GF-D8 (cell line): ENCODE results near the gene SCAND1.
"Not testable (repeated sequence)": the region's sequence is repeated elsewhere in the genome, so short reads cannot be mapped to it uniquely, and the experiment has no call there.

Experiments used
- DNase-seq: peaks from one replicate; lab custom pipeline; 2025; lab: John Stamatoyannopoulos, UW

The SCAND1 gene

DNA sequence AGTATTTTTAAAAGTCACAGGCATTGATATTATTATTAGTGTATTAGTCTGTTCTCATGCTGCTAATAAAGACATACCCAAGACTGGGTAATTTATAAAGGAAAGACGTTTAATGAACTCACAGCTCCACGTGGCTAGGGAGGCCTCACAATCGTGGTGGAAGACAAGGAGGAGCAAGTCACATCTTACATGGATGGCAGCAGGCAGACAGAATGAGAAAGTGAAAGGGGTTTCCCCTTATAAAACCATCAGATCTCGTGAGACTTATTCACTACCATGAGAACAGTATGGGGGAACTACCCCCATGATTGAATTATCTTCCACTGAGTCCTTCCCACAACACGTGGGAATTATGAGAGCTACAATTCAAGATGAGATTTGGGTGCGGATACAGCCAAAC is 5.0 kb upstream of the SCAND1 start:
- not testable (repeated sequence) for DNase-seq

DNA sequence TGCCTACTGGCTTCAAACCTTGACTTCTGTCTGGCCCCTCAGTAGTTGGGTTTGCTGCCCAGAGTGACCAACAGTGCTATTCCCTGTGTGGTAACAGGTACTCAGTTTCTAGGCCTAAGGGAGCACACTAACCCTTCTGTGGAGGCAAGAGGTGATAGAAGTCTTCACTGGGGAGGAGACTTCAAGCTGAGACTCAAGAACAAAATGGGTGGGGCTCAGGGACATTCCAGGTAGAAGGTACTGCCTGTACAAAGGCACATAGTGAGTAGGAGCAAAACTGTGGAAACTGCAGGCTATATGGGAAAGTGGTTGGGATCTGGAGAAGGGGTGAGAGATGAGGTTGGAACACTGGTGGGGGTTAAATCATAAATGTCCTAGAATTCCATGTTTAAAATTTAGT is 2.3 kb upstream of the SCAND1 start:
- no peak for DNase-seq

DNA sequence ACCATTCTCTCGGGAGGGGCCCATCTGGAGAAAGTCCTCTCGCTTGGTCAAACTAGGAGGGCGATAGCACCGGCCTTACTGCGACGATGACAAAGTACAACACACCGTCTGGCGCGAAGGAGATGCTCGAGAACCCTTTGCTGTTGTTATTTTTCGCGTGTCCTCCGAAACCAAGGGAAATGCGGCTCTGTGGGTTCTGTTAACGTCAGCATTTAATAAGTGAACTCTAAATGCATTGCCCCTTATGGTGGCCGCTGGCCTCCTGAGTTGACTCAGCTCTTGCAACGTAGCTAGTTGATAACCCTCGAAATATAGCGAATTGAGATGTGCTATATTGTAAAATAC is 577 bp upstream of the SCAND1 start:
- no peak for DNase-seq

DNA sequence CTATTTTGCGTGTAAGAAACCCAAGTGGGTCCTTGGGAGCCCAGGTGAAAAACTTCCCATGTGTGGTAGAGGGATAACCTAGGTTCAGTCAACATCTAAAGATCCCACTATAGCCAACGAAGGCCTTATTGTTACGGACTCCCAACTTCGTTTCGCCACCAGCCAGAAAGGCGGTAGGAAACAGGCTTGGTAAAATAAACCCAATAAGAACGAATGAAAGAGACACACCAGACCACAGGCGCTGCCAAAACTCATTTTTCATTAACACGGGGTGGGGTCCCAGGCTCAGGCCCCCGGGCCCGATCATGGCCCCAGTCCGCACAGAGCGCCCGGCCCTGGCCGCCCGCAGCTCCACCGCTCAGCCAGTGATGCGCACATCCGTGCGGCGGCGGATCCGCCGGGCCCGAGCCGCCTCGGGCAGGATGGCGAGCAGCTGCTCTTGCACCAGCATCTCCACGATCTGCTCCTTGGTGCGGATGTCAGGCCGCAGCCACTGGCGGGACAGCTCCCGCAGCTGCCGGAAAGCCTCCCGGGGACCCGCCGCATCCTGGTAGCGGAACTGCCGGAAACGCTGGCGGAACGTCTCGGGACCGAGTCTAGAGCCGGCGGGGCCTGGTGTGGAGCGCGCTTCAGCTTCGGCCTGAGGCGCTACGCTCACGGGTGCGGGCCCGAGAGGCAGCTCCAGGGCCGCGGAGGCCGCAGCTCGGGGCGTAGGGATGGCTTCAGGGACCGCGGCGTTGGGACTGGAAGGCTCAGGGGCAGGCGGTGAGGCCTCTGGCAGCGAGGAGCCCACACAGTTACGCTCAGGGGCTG is 709 bp downstream of the SCAND1 start:
- no peak for DNase-seq

DNA sequence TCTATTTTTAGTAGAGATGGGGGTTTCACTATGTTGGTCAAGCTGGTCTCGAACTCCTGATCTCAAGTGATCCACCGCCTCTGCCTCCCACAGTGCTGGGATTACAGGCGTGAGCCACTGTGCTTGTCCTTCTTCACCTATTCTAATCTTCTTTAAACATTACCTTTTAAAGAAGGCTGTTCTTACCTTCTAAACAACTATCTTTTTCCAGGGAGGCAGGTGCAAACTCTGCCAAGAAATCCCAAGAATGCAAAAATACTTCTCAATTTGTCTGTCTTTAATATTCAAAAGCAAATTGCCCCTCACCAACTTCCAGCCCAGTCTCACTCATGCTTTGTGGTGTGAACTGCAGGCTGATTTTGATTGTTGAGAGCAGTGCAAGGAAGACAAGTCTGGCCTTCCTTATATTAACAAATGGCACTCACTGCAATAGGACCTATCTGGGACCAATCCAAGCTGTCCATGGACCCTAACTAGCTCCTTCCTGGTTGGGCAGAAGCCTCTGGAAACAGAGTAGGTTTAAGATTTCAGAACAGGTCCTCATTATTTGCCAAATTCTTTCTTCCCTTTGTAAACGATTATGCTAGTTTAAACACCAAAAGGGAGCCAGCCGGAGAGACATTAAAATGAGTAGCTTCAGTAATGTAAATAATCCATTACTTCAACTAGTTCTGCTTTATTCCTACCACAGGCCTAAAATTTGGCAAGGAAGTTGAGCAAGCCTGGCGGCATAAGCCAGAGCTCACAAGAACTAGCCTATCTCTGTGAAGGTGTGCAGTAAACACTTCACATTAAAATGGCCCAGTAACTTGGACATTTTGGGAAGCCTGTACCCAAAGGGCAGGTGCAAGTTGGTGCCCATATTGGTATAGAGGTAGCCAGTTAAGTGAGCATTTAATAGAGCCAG is 1.6 kb downstream of the SCAND1 start:
- peak; percentile 59 for DNase-seq

DNA sequence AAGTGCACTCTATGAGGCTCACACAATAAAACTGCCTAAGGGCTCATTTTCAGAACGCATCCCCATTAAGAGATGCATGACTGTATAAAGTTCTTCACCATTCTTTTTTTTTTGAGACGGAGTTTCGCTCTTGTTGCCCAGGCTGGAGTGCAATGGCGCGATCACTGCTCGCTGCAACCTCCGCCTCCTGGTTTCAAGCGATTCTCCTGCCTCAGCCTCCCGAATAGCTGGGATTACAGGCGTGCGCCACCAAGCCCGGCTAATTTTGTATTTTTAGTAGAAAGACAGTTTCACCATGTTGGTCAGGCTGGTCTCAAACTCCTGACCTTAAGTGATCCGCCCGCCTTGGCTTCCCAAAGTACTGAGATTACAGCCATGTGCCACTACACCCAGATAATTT is 2.2 kb downstream of the SCAND1 start:
- DNase-seq = not testable (repeated sequence)

DNA sequence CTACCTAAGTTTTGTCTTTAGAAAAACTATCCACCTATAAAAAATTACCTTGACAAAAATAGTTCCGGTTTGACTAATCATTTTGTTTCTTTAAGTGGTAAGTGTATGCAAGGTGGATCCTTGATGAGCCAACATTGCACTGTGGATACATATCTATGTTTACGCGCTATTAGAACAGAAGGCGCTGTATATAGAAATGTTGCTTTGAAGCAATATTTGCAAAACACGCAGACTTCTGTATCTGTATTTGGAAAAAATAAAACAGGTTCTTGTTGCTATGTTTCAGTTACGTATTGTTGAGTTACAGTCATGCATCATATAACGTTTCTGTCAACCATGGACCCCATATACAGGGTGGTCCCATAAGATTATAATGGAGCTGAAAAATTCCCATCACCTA is 4.2 kb downstream of the SCAND1 start:
- no peak for DNase-seq

DNA sequence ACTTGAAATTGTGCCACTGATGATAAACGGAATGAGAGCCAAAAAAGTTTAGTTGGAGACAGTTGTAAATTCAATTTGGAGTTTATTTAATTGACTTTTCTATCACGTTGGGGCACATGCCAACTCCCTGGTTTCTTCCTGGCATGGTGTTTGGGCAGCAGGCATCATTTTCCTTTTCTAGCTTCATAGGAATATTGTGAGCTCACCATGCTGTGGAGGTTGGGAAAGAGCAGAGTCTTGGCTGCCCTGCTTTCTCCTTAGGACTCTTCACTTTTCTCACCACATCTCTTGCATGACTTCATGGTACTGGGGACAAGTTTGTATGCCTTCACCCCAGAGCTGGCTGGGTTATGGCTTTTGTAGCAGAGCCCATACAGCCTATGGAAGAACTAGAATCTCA is 6.4 kb downstream of the SCAND1 start:
- no peak for DNase-seq

DNA sequence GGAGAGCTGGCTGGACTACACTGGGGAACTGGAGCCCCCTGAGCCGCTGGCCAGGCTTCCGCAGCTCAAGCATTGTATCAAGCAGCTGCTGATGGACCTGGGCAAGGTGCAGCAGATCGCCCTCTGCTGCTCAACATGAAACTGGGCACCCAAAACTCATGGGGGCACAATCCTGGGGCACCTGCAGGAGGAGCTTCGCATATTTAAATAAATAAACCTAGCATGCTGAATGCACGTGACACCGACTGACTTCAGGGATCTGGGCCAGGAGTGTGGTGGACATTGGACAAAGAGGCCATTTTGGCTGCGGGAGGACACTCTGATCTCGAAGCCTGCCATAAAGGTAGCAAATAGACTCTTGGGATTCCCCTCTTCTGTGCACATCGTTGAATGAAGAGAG is 6.8 kb downstream of the SCAND1 start:
- DNase-seq = no peak

DNA sequence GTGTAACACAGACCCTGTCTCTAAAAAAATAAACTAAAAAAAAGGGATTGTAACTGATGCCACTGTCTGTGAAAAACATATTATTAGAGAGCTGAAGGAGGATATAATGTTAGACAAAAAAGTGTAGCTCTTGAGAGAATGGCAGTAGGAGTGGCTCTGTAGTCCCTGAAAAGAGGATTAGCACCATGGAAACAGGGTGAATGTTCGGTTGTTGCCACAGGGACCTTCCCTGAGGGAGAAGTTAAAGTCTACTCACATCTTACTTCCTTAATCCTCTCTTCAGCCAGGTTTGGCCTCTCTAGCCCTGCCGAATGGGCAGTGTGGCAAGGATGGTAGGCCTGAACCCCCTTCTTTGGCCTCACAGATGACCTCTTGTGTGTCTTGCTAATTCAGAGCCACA is 12.1 kb downstream of the SCAND1 start:
- DNase-seq = no peak

DNA sequence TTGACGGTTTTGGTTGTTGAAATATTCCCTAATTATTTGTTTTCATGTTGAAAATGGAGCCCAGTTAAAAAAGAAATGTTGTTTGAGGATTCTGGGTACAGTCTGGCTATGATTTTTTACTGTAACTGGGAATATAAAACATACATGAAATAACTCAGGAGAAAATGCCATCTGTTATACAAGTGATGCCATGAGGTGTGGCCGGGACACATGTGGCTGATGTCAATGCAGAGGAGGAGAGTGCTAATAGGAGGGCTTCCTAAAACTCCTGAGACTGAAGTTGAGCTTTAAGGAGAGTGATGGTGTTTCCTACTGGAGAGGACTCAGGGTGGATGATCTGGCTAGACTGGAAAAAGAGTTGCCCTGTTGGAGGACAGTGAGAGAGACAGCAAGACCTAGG is 12.7 kb downstream of the SCAND1 start:
- DNase-seq = no peak

DNA sequence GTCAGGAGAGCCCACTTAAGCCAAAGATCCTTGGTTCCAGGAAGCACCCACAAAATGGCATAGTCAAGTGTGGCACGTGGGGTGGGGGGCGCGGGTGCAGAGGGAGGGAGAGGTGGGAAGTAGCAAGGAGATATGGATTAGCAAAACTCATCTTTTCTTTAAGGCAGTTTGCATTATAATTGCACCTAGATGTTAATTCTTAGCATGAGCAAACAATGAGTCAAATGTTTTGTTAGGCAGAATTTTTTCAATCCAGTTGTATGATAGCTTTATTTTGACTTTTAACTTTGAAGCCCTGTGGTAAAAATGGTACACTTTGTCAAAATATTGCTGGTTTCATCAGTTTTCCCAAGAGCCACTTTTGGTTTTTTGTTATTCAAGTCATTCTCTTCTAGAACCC is 15.0 kb downstream of the SCAND1 start:
- no peak for DNase-seq

DNA sequence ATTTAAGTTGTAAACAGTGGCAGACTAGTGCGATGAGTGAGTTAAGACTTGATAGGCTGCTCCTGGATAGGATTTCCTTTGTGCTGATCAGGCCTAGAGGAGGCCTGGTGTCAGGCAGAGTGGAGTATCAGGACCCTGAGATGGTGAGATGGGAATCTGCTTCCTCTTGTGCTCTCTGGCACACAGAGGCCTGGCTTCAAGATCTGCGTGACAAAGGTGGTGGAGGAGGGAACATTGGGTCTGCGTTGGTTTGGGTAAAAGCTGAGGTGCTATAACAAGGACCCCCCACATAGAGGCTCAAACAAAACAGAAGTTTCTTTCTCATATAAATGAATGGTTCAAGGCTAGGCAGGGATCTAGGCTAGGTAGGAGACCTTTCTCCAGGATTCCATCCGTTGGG is 20.3 kb downstream of the SCAND1 start:
- DNase-seq = no peak

DNA sequence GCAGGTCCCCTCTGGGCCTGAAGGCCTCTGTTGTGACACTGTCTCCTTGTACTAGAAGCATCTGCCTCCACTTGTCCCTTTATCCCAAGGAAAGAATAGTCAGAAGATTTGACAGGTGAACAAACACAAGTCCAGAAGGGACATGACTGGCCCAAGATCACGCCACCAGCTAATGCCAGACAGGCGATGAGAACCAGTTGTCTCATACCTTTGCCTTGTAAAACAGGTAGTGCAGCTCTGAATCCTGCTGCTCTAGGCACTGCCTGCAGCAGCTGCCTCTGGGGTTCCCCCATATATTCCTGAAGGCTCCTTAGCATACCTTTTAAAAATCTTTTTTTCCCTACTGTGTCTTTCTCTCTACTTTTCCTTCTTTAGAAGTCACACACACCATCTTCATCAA is 25.0 kb downstream of the SCAND1 start:
- no peak for DNase-seq

DNA sequence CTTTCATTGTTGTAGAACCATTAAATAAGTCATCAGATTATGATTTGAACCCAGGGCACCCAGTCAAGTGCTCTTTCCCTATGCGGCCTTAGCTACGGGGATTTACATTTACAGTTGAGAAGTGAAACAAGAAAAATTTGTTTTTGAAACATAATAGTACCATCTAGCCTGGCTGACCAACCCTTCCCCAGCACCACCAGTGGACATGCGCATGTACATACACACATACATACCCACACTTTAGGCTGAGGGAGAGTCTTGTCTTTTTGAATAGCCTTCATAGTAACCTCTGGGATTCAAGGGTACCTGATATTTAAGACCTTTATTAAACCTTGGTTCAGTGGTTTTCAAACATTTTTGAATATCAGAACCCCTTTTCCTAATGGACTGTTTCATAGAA is 33.8 kb downstream of the SCAND1 start:
- DNase-seq = no peak

DNA sequence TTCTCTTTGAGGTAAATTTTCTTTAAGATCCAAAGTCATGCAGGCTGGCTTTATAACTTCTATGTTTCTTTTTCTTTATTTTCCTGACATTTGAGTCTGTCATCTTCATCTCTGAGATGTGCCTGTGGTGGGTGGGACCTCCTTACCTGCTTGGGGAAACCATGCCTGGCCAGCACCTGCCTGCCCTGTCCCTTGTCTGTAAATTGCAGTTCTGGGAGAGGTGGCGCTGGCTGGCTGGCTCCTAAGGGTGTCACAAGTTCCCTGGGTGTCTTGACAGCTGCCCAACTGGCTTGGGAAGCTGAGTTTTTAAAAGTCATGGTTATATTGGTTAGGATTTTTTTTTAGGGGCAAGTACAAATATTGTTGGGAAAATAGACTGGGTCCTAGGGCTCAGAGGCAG is 36.3 kb downstream of the SCAND1 start:
- no peak for DNase-seq

DNA sequence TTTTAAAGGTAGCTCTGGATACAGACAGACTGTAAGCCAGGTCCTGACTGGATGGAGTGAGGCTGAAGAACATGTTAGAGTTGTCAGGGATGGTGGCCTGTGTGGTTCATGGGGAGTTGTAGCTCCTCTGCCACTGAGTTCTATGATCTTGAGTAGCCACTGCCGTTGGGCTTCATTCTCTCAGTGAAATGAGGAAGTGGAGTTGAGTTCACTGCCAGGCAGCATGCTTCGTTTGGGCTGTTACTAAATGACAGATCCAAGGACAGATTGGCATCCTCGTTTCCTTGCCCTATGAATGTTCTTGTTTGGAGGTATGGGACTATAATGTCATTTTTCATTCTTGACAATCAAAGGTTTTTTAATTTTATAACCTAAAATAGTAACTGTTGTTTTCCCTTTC is 37.2 kb downstream of the SCAND1 start:
- DNase-seq = peak; percentile 39

DNA sequence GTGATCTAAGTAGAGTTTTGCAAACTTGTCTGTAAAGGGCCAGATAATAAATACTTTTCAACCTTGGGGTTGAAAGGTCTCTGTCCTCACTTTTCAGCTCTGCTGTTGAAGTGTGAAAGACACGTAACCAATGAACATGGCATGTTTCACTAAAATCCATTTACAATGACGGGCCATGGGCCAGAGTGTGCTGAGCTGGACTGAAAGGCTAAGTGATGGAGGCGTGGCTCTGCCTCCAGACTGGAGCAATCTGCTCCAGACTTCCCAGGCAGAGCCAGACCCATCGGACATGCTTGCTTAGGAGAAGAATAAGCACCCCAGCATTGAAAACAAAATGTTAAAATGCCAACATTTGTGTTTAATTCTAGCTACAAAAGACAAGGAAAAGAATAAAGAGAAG is 41.4 kb downstream of the SCAND1 start:
- DNase-seq = no peak

DNA sequence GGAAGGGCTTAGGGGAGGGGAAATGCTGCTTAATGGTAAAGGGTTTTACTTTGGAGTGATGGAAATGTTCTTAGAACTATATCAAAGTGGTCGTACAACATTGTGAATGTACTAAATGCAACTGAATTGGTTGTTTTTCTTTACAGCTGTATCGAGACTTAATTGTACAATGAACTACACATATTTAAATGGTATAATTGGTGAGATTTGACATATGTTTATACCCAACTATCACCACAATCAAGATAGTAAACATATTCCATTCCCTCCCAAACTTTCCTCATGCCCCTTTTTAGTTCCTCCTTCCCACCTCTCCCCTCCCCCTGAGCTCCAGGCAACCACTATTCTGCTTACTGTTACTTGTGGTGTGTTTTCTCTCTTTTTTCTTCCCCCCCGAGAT is 44.0 kb downstream of the SCAND1 start:
- no peak for DNase-seq

DNA sequence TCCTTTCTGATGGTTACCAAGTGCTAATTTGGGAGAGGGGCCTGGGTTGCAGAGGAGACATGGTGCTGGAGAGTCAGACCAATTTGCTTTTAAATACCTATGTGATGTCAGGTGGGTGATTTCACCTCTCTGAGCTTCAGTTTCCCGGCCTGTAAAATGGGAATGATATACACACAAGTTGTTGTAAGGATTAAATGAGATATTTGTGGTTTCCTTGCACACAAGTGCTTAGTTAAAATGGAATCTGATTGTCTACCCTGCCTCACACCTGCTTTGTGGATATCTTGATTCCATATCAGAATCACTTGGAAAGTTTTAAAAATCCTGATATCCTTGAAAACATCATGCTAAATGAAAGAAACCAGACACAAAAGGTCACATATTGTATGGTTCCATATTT is 44.5 kb downstream of the SCAND1 start:
- DNase-seq = no peak

DNA sequence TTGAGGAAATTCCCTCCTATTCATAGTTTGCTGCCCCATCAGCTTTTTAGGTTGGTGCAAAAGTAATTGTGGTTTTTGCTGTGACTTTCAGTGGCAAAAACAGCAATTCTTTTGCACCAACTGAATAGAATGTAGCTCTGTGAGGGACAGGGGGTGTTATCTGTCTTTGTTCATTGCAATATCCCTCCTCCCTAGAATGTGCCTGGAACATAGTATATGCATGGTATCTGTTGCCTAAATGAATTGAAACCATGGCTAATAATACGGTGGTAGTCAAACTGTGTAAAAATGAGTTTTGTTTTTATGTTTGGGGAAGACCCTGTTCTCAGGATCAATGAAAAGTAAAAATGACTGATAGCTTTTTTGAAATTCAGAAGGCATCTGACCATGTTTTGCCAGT is 45.1 kb downstream of the SCAND1 start:
- DNase-seq = no peak

DNA sequence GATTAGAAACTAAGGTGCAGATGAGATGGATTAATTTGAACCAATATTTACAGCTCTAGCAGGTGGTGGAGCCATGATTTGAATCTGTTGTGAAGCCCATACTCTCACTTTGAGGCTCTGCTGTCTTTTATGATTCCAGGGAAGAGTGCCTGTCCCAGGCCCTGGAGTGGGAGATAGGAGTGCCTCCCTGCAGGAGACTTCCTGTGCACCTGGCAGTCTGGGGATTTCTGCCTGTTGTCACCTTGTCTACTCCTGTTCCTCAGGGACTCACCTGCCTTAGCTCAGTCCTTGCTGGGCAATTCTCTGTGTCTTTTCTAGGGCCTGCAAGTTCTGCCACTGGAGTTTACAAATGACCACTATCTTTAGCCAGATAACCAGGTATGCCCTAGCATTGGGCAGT is 46.3 kb downstream of the SCAND1 start:
- no peak for DNase-seq

DNA sequence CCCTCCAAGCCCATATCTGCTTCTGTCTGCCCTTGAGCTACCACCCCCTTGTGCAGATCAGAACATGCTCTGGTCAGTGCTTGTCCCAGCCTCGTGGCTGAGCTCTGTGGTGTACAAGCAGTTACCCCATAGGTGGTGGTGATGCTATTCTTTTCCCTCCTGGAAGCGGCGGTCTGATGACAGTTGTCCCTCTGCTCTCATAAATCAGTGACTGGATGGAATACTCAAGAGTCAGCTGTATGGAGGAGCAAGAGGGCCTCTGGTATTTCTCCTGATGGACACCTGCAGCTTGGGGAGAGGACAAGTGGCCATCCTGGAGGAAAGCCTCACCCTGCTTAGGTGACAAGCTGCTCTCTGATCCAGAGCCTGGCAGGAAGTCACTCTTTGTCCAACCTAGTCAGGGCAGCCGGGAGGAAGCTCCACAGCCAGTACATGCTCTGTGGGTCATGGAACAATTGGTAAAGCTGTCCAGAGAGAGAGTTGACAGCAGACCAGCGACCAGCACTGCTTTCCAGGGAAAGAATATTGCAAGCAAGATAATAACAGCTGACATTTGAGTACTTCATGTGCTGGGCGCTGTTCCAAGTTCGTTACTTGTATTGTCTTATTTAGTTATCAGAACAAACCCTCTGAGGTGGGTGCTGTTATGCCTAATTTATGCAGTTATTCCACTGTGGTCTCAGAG is 47.1 kb downstream of the SCAND1 start:
- no peak for DNase-seq
